A204.1 (cell line): Measurements from ENCODE around the gene LPAR2.

Source experiments
- FAIRE-seq: peaks from 2 replicates; lab custom pipeline; 2012; peaks lifted over from hg19 to GRCh38; lab: Jason Lieb, UNC

Gene LPAR2

GRCh38 chr19:19653597-19654147 lies 25.7 kb upstream of the LPAR2 start:
- FAIRE-seq, result no peak

DNA sequence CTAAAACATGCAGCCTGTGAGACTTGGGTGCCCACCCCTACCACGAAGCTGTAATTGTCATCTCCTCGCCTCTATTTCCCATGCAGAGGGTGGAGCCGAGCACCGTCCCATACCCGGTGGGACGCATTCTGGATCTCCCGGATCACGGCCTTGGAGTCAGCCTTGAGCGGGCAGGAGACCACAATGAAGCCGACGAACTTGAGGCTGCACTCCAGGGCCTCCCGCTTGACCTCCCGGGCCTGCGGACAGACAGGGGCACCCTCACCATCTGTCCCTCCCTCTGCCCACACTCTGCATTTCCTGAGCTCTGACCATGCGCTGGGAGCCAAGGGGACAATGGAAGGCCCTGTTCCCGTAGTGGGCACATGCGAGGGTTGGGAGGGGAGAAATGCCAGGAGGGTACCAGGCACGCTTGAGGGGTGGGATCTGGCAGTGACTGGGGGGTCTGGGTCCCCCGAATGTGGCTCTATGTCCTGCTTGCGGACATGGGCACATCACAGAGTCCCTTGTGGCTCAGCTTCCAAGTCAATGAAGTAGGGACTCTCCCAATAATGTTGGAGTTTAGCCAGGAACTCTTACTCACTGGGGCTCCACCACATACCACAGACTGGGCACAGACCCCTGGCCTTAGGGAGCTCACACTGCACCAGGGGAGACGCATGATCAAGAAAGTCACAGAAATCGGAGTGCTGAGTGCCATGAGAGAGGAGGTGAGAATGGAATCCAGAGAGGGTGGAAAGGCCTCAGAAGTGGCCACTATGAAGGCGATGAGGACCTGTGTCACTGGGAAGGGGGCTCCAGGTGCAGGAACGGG lies 24.7 kb upstream of the LPAR2 start:
- no peak for FAIRE-seq

DNA sequence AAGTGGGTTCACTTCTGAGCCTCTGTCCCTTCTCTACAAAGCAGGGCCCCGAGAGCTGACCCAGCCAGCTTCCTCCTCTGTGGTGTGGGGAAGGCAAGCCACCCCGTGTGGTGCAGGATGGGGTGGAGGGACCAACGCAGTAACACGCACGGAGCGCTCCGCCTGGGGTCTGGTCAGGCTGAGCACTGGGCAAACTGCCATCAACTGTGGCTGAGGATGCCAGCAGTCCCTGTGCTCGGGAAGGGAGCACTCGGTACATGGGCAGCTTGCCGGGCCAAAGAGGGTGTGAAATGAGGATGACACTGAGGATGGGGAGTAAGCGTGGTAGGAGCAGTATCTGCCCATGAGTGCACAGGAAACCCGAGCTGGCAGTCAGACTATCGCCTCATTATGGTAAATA lies 23.1 kb upstream of the LPAR2 start:
- no peak for FAIRE-seq

DNA sequence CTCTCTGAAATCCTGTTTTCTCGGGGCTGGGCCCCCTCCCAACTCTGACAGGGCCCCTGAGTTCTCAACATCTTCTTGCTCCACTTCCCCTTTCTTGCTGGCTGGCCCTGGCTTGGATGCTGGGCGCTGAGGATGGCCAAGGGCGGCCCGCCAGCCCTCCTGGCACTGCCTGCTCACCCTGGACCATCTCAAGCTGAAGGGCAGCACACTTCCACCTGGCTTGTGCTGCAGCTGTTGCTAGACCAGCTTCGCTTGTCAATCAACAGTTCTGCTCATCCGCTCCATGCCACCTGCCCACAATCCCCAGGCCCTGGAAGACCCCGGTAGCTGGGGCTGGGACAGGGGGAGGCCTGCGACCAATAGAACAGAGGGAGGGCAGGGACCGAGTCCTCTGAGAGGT lies 22.3 kb upstream of the LPAR2 start:
- FAIRE-seq, result no peak

DNA sequence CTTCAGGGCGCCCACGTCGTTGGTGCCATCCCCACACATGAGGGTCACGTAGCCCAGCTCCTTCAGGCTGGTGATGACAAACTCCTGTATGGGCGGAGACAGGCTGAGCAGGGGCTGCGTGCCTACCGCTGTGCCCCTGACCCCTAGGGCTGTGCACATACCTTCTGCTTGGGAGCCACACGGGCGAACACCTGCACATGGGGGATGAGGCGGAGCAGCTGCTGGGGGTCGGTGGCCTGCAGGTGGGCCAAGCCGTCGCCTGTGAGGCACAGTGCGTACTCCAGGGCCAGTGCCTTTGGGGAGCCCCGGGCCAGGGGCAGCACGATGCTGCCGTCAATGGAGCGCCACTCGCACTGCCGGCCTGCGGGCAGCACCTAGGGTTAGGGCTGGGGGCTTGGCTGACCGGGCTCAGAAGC lies 21.6 kb upstream of the LPAR2 start:
- no peak for FAIRE-seq

DNA sequence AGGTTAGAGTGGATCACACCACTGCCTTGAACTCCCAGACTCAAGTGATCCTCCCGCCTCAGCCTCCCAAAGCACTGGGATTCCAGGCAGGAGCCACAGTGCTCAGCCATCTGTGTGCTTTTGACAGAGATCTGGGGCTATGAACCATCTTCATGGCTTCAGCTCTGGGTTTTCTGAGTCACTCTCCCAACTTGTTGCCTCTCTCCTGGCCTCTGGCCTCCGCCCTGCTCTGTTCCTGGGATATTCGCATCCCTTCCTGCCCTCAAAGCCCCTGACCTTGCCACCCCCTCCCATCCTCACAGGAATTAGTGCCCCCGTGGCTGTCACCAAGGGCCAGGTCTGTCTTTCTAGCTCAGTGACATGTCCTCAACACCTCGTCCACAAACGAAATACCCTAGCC lies 21.1 kb upstream of the LPAR2 start:
- FAIRE-seq, result no peak

- no peak for FAIRE-seq
These were observed 19.2 kb upstream of the LPAR2 start for GRCh38 chr19:19647037-19647835.

- FAIRE-seq, result no peak
These were observed 17.3 kb upstream of the LPAR2 start for GRCh38 chr19:19645233-19645870.

DNA sequence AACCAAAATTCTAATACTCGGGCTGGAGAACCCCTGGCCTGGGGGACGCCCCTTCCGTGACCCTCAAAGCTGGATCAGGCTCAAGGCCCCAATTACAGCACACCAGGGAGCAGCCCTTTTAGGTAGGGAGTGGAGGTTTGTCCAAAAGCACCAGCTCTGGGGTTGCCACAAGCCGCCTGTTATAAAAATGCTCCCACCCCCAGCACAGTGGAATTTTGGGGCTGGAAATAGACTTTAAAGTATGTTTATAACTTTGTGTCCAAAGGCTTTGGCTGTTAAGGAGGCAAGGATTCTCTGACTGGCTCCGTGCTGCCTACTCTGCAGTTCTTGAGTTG lies 16.0 kb upstream of the LPAR2 start:
- FAIRE-seq, result no peak

DNA sequence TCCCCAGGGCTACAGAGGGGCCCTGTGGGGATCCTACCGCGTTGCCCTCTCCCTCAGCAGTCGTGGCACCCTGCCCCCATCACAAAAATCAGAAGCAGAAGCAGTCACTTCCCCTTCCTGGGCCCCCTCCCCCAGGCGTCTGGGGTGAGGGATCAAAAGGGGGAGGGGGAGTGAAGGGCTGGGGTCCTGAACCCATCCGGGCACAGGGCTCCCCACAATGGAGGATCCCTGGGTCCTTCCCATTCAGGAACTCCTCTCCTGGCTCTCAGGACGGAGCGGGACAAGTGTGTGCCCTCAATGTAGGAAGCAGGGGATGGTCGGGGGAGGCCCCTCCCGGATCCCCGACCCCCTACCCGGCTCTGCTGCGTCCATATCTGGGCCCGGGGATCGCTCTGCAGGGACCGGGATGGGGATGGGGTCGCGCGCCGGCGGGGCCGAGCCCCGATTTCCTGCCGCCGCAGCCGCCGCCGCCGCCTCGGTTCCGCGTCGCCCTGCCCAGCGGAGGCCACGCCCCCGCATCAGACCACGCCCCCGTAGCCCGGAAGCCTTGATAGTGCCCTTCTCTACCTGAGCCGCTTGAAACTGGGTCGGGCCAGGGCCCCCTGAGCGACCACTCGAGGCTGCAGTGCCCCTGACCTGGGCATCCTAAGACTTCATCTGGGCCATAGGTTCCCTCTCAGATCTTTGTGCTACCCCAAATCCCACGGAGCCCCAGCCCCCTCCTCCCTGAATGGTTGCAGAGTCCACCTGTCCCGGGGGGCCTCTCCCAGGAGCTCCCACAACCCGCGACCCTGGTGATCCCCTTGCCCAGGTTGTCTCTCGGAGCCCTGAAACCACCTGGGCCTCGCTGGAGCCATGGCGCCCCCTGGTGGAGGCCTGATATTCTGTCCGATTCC lies 15.4 kb upstream of the LPAR2 start, which contains the start of gene GMIP:
Gene GMIP (minus strand): TSS at position 500 of the 896 bp plus-strand sequence. CDS start 128 bp downstream, at position 372.
- FAIRE-seq, result no peak

DNA sequence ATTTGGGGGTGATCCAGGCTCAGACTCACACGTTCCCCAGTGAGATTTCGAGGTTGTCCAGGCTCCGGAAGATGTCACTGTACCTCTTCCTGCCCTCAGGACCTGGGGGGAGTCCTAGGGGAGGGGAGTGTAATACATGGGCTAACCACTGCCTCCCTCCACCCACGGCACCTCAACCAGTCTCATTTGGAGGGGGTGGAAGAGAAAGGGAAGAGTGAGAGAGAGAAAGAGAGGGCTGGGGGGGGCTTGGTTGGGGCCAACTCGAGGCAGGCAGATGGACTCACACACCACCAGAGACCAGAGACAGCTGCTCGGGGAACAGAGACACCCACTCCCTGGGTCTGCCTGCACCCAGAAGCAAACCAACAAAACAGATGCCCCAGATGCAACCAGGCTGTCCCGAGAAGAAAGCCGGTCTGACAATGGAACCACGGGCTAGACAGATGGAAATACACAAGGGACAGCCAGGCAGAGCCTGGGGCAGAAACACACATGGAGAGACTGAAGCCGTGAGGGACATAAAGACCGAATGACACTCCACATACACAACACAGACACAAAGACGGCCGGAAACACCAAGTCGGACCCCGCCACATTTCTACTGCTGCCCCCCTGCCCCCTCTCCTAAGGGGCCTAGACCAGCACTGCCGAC lies 14.6 kb upstream of the LPAR2 start:
- FAIRE-seq, result no peak

DNA sequence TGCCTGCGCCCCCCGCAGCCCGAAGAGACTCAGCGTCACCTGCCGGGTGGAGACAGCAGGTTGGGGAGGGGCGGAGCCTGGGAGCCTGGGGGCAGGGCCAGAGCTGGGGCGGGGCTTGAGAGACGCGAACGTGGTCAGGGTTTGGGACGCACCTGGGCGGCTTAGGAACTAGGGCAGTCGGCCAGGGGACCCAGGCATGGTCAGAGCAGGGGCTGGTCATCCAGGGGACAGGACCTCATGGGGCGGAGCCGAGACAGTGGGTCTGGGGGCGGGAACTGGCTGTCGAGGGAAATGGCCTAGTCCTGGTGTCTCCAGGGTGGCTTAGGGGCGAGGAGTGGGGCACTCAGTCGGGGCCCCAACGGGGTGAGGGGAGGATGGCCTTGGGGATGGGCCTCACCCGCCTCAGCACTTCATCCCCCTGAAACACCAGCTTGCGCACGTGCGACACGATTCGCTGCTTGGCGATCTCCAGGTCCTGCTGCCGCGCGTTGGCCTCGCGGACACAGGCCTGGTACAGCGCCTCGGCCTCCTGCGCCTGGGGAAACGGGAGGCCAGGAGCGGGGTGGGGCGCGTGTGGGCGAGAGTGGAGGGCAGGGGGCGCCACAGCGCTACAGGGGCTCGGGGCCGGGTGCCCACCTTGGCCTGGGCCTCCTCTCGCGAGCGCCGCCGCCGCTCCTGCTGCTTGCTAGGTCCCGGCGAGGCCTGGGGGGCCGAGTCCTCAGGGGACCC lies 9.7 kb upstream of the LPAR2 start:
- no peak for FAIRE-seq

DNA sequence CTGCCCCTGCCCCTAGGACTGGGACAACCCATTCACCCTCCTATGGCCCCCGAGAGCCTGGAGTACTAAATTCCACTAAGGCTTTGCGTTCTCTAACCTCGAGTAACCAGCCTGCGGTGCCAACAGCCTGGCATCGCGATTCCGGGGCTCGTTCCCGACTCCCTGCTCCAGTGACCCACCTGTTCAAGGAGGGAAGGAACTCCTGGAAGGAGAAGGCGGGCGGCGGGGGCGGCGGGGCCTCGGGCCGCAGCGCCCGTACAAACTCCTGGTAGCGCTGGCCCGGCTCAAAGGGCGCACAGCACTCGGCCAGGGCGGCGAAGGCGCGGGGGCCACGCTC lies 9.1 kb upstream of the LPAR2 start:
- no peak for FAIRE-seq

GRCh38 chr19:19636573-19637185 lies 8.7 kb upstream of the LPAR2 start:
- FAIRE-seq, result no peak

DNA sequence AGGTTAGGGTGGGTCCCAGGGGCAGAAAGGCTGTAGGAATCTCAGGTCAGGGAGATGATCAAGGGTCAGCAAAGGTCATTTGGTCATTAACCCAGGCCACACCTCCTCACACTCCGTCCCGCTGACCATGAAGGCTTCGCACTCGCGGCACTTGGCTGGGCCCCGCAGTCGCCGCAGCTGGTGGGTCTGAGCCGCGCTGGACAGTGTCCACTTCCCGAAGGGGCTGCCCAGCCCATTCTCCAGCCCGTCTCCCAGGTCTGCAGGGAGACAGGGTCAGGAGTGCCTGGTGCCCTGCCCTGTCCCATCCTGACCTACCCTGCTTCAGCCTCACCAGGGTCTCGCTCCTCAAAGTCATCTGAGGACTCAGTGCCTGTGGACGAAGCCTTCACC lies 7.3 kb upstream of the LPAR2 start:
- no peak for FAIRE-seq

DNA sequence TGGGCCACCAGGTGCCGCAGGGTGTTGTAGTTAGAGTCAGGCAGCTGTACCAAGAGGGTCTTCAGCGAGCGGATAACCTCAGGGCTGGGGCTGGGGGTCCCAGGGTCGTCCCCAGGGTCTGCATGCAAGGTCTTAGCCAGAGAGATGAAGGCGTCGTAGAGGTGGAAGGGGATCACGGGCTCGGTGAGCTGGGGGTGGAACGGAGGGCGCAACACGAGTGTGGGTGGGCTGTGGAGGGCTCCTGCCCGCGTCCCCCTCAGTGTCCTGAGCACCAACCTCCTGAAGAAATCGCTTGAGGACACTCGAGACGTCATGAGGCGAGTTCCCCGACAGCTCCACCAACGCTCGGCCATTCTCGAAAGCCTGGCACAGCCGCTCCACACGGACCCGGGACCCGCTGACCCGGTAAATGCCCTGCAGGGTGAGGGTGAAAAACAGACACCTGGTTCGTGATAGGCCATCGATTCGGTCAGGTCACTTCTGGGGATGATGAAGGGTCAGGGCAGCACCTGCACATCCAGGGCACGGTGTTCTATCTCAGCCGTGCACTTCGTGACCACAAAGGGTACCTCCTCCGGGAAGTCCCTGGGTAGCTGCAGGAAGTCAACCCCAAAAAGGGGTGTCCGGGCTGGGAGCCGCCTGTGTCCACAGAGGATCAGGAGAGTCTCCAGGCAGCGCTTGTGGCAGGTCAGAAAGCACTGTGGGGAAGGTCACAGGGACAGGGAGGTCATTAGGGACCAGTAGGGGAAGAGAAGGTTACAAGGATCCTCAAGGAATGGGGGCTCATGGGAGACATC lies 6.7 kb upstream of the LPAR2 start:
- no peak for FAIRE-seq

DNA sequence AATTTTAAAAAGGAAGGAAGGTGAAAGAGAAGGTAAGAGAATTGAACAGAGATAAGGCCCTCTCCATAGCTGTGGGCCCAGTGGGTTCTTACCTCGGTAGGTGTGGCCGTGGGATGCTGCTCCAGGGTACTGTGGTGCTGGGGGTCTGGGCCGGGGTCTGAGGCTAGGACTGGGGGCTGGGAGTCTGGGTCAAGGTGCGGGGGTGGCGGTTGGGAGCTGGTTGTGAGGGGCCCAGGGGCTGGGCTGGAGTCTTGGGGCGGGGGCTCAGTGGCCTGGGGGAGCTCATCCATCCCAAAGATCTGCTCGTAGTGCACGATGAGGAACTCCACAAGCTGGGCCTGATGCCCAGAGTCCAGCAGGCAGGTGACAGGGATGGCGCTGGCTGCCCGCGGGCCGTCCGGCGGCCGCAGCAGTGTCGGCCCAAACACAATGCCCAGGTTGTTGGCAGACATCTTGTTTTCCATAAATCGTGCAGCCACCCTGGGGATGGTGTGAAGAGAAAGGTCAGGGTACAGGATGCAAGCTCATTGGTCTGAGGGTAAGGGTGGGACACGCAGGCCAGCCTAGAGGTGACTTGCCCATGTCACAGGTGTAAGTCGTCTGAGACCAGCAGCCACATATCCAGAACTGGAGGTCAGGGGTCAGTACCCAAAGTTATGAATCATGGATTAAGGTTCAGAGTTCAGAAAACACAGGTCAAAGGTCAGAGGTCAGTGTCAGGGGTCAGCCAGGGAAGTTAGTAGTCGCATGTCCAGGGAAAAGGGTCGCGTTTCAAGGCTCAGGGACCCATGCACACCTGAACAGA lies 5.9 kb upstream of the LPAR2 start:
- FAIRE-seq, result no peak

- no peak for FAIRE-seq
These were observed 4.6 kb upstream of the LPAR2 start for GRCh38 chr19:19632661-19633060.

DNA sequence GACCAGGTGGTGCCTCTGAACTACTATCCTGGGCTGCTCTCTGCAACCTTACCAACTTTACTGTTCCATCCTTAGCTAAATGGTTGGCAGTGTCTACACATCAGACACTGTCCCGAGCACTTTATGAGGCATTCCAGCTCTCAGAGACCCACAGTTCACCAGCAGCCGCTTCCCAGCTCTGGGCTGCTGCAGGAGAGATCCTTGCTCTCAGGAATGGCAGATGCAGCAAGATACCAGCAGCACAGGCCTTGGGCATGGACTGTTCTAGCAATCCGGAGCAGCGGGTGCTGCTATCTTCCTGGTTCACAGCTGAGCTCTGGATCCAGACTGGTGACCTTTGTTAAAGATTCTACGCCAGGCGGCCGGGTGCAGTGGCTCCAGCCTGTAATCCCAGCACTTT lies 3.3 kb upstream of the LPAR2 start:
- no peak for FAIRE-seq
